Activated CD8-positive, alpha-beta memory T cell treated with anti-CD3 and anti-CD28 coated beads for 4 hours (primary cell): ENCODE results near the gene LGALS9.

ENCODE experiments used
- DNase-seq, 2 donors: peaks; one replicate each; pipeline ENCODE4 v3.0.0-alpha.2; 2020; ENCODE audit warnings: low read depth in 2 of 2

The LGALS9 gene

DNA sequence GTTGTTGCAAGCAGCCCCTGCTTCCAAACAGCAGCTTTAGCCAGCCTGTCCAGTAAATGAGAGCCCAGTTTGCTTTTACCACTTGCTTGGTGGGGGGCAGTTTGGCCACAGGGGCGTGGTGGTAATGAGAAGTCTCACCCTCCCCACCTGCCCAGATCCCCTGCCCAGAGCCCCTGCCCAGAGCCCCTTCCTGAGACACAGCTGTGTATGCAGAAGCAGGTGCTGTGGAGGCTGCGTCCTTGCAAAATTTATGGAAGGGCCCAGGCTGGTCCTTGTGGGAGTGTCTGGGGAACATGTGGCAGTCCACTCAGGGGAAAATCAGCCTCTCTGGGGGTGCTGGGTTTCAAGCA, 27.6 kb upstream of the LGALS9 start:
- DNase-seq: no peak

- no peak for DNase-seq
Measured at GRCh38 chr17:27603880-27604794, 26.9 kb upstream of the LGALS9 start.

DNA sequence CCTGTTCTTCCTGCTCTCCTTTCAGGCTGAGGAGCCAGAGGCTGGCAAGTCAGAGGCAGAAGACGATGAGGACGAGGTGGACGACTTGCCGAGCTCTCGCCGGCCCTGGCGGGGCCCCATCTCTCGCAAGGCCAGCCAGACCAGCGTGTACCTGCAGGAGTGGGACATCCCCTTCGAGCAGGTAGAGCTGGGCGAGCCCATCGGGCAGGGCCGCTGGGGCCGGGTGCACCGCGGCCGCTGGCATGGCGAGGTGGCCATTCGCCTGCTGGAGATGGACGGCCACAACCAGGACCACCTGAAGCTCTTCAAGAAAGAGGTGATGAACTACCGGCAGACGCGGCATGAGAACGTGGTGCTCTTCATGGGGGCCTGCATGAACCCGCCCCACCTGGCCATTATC, 25.6 kb upstream of the LGALS9 start:
- no peak for DNase-seq

DNA sequence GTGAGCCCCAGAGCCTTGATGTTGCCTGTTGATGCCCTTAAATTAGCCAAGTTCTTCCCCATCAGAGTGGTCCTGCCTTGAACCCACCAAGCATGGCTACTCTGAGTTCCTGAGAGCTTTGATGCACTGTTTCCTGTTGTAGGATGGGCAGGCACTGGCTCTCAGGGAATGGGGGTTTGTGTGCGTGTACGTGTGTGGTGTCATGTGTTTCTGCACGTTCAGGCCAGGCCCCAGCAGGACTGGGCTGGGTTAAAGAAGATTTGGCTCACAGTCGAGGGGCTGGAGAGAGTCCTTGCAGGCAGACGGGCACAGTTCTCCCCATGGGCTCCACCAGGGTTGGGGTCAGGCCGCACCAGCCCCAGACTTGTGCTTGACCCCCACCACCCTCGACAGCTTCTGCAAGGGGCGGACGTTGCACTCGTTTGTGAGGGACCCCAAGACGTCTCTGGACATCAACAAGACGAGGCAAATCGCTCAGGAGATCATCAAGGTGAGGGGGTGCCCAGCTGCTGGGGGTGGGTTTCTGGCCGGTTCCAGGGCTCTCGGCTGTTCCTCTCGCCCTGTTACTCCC, 23.4 kb upstream of the LGALS9 start:
- DNase-seq: no peak

DNA sequence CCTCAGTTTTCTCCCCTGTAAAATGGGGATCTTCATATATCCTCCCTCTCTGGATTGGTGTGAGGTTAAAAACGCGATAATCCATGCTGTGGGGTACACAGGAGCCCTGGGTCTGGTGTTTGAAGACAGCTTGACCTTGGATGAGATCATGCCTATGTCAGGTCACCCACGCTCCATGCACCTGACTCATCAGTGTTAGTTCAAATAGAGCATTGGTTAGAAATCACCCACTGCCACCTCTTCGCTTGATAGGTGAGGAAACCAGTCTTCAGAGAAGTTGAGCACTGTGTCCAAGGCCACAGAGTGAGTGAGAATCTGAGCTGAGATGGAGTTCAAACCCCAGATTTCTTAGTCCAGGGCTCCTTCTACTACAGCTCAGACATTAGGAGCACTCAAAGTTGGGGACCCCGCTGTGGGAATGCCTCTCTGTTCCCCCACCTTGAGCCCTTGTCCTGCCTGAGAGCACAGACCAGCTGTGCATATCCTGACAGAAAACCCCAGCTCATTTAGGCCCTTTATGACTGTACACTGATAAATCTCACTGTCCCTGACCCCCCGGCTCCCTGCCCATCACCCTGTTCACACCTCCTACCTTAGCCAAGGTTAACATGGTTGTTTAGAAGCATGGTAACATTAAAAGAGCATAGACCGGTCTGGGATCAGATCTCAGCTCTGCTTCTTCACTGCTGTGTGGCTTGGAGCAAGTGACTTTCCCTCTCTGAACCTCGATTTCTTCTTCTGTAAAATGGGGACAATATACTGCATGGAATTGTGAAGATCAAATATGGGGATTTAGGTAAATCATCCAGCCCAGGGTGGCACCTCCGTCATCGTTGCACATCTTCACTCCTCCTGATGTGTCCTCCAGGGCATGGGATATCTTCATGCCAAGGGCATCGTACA, 22.4 kb upstream of the LGALS9 start:
- DNase-seq: no peak

- DNase-seq: no peak
Measured at GRCh38 chr17:27609611-27610303, 21.2 kb upstream of the LGALS9 start.

- no peak for DNase-seq
Measured at GRCh38 chr17:27610304-27610677, 20.7 kb upstream of the LGALS9 start.

DNA sequence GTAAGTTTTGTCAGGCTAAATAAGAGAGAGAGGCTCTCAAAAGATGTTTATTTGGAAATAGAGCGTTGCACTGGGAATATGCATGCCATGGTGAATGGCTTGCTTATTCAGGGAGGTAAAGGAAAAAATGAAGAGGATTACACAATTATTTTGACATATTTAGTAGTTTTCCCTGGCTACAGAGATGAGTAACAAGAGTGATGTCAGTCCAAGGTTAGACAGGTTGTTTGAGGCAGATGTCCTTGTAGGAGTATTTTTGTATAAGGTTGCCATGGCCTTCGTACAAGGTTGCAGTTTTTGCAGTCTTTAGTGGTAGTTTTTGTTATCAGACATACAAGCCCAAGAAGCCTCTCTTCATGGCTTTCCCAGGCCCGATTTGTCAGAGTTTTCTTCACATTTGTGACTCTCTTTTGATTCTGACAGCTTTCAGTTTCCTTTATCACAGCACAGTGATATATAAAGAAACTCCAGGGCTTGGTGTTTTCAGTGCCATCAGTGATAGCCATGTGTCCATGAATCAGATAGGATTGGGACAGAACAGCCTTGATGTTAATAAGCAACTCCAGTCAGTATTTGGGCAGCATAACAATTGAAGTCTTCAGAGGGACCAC, 18.7 kb upstream of the LGALS9 start:
- DNase-seq: no peak

DNA sequence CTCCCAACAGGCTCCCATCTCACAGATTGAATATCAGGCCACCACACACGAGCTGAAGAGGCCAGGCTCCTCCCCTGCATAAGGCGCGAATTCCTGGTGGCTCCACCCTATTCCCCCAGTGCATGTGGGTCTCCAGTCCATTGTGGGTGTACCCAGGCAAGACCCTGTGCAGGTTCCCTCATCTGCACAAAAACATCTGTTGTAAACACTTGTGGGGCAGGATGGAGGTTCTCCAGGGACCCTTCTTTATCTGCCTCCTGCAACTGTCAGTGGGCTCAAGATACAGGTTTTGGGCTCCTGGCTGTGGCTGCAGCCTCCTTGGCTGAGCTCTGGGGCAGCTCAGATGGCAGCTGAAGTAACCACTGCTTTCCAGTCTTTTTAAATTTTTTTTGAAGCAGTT, 17.6 kb upstream of the LGALS9 start:
- no peak for DNase-seq

GRCh38 chr17:27615121-27615520, 15.9 kb upstream of the LGALS9 start:
- DNase-seq: no peak

GRCh38 chr17:27616414-27616813, 14.6 kb upstream of the LGALS9 start:
- no peak for DNase-seq

GRCh38 chr17:27618417-27618816, 12.6 kb upstream of the LGALS9 start:
- no peak for DNase-seq

- DNase-seq: no peak
Measured at GRCh38 chr17:27620721-27621120, 10.3 kb upstream of the LGALS9 start.

GRCh38 chr17:27621536-27621935, 9.5 kb upstream of the LGALS9 start:
- no peak for DNase-seq

GRCh38 chr17:27621942-27622559, 8.9 kb upstream of the LGALS9 start:
- no peak for DNase-seq

GRCh38 chr17:27622986-27623385, 8.0 kb upstream of the LGALS9 start:
- no peak for DNase-seq

DNA sequence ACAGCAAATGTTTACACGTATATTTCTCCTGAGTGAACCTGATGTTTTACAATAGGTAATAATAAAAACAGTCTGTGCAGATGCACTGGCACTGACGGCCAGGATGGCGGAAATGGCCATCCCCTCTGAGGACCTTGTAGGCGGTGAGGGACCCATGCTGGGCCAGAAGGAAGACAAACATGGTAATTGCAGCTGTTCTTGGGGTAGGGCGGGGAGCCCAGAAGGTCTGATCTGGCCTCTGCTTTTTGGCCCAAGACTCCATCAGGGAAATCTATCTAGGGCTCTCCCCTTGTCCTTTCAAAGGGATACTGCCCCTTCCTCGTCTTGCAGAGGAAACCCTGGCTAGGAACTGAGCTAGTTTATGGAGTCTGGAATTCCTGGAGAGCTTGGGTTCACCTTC, 7.4 kb upstream of the LGALS9 start:
- DNase-seq: no peak

DNA sequence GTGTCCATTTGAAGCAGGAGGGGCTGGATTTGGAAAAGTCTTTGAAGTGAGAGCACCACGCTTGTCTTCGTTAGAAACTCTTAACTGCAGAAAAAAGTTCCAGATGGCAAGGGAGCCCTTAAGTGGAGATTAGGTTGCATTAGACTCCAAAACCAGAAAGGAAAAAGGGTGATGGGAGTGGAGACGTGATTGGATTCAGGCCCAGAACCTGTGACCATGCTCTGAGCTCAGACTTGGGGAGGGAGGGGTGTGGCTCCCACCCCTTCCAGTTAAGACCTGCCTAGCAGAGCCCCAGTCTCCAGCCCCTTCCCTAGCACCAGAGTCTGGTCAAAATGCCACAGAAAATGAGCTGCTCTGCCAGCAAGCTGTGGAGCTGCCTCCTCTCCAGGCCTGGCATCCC, 6.4 kb upstream of the LGALS9 start:
- no peak for DNase-seq

DNA sequence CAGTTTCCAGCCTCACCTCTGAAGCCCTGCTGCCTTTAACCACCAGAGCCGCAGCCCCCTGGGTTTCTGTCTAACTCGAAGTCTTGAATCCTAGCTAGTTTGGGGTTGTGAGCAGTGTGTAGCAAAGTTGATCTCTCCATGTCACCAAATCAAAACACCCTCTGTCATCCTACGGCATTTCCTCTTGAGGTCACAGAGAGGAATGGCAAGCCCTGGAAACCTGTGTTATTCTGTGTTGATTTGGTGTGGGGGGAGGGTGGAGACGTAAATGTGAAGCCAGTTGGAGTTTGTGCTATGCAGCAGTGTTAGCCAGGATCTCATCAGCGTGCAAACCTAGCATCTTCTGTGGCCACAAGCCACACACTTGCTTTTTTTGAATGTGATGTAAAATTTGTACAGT, 5.1 kb upstream of the LGALS9 start:
- no peak for DNase-seq

DNA sequence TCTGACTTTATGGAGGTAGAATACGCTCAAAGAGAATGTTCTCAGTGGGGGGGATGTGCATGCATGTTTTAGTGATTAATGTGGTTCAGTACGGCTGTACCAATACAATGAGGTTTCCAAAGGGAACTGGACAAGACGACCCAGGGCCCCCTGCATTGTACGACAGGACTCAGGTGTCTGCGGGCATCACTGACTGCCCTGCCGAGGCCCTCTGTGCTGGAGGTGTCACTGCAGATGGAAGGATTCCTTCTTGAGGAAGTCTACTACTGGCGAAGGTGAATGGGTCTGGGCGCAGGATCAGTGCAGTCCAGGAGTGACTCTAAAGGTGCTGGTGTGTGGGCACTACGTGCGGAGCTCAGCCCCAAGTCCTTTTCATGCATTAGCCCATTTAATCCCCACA, 3.5 kb upstream of the LGALS9 start:
- no peak for DNase-seq

DNA sequence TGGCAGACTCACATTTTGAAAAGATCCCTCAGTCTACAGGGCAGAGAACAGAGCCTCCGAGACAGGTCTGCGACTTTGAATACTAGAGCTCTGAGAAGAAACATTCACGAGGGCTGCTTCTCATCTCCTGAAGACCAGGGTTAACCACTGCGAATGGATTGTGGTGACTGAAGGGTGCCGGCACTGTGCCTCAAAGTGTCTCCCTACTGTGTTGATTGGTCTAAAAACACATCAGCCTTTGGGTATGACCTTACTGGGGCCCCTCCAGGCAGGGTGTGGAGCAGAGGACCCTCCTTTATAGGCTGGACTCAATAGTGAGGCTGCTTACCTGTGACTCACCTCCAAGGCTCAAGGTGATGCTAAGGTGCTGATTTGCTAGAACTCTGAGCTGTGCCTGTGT, 2.6 kb upstream of the LGALS9 start:
- DNase-seq: no peak
